Measurements from ENCODE around the gene DOCK1.

DOCK1 gene

DNA sequence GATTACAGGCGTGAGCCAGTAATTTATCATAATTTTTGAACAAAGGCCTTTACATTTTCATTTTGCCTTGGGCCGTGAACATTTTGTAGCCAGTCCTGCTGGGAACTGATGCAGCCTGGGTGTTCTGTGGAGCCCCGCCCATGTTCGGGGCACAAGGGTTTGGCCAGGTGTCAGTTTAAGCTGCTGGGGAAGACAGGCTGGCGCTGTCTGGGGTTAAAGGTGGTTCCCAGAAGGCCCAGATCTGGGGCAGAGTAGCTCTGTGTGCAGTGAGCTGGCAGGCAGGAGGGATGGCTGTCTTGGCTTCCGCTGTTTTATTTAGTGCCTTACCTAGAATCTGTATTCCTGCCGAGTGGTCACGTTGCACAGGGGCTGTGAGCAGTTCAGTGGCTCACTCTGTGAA, 50.2 kb downstream of the DOCK1 start:
- H3K9ac ChIP-seq (ENCODE audit: low read depth, low read length) = no peak overlapping the region
- no peaks in the 10 kb centered on the region for H3K36me3 ChIP-seq (ENCODE audit: control insufficient read depth, insufficient read depth, low read length)
- H3K27me3 ChIP-seq (ENCODE audit: control insufficient read depth, insufficient read depth, low read length) = no peaks in the 10 kb centered on the region
- H3K4me1 ChIP-seq (ENCODE audit: control insufficient read depth, insufficient read depth, low read length) = peaks cover 12% of the 10 kb centered on the region
- H3K9me3 ChIP-seq (ENCODE audit: control insufficient read depth, insufficient read depth, low read length) = peaks cover 21% of the 10 kb centered on the region
- H3K4me3 ChIP-seq (ENCODE audit: low read depth, low read length) = no peak overlapping the region
- H3K27ac ChIP-seq (ENCODE audit: low read depth, low read length) = no peak overlapping the region

DNA sequence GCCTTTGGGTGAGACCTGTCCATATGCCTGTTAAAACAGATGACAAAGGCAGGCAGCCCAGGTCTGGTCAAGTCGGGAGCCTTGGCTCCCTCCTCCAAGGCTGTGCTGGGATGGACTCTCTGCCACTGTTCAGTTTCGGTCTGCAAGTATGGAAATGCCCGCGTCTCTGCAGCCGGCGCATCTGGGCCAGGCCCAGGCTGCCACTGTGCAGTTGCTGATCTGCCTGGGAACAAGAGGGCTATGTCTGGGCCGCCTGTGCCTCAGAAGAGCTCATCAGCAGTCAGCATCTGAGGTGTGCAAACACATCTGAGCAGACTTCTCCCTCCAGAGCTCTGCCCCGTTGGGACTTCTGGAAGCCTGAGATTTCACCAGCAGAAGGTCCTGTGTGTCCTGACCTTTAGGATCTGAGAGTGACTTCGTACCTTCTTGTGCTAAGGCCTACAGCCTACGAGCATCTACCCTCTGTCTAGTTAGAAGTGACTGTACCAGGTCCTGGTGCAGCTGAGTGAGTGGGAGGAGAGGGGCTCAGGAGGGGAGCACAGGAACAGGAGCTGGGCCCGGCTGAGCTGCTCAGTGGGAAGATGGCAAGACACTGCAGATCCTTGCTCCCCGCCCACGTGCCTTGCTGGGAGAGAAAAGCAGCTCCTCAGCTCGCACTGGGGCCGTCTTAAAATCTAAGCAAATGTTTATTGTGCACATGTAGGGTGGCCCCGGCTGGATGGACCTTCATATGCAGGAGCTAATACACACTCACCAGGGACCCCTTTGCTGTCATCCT, 50.9 kb downstream of the DOCK1 start:
- no peaks in the 10 kb centered on the region for H3K27me3 ChIP-seq (ENCODE audit: control insufficient read depth, insufficient read depth, low read length)
- H3K9ac ChIP-seq (ENCODE audit: low read depth, low read length) = no peak overlapping the region
- peaks cover 14% of the 10 kb centered on the region for H3K9me3 ChIP-seq (ENCODE audit: control insufficient read depth, insufficient read depth, low read length)
- H3K4me1 ChIP-seq (ENCODE audit: control insufficient read depth, insufficient read depth, low read length) = peaks cover 12% of the 10 kb centered on the region
- no peaks in the 10 kb centered on the region for H3K36me3 ChIP-seq (ENCODE audit: control insufficient read depth, insufficient read depth, low read length)
- no peak overlapping the region for H3K27ac ChIP-seq (ENCODE audit: low read depth, low read length)
- no peak overlapping the region for H3K4me3 ChIP-seq (ENCODE audit: low read depth, low read length)

DNA sequence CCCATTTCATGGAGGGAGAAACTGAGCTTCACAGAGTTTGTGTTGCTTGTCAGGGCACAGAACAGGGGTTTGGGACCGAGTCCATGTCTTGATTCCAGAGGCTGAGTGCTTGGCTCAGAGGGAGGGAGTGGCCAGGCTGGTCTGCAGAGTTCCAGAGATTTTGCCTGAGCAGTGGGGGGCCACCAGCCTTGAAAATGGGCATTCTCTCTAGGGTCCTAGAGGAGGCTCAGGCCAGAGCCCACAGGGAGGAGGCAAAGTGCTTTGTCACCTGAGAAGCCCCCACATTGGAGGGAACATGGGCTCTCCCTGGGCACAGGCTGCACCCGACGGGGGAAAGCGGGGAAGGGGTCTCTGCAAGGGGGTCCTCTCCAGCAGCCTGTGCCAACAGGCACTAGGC, 51.5 kb downstream of the DOCK1 start:
- H3K4me3 ChIP-seq (ENCODE audit: low read depth, low read length) = no peak overlapping the region
- peaks cover 8% of the 10 kb centered on the region; the same call in 1 of the 2 replicates for H3K9me3 ChIP-seq (ENCODE audit: control insufficient read depth, insufficient read depth, low read length)
- H3K27ac ChIP-seq (ENCODE audit: low read depth, low read length) = no peak overlapping the region
- no peaks in the 10 kb centered on the region for H3K27me3 ChIP-seq (ENCODE audit: control insufficient read depth, insufficient read depth, low read length)
- H3K9ac ChIP-seq (ENCODE audit: low read depth, low read length) = no peak overlapping the region
- peaks cover 12% of the 10 kb centered on the region for H3K4me1 ChIP-seq (ENCODE audit: control insufficient read depth, insufficient read depth, low read length)
- H3K36me3 ChIP-seq (ENCODE audit: control insufficient read depth, insufficient read depth, low read length) = no peaks in the 10 kb centered on the region

DNA sequence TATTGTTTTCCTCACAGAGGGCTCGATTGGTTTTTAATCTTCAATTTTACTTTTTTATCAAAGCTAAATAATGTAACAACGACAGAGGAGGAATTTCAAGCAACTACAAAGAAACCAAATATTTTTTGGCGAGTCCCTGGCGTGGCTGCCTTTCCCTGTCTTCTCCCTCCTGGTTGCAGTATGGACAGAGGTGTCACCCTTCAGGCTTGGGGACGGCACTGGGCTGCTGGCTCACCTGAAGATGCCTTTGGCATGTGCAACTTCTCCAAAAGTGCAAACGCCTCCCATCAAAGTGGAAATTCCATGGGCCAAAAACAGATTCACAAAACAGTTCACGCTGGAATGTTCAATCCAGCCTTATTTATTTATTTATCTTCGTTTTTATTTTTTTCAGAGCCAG, 51.9 kb downstream of the DOCK1 start:
- H3K36me3 ChIP-seq (ENCODE audit: control insufficient read depth, insufficient read depth, low read length) = no peaks in the 10 kb centered on the region
- H3K9me3 ChIP-seq (ENCODE audit: control insufficient read depth, insufficient read depth, low read length) = peaks cover 5% of the 10 kb centered on the region; the same call in 1 of the 2 replicates
- no peaks in the 10 kb centered on the region for H3K27me3 ChIP-seq (ENCODE audit: control insufficient read depth, insufficient read depth, low read length)
- H3K9ac ChIP-seq (ENCODE audit: low read depth, low read length) = no peak overlapping the region
- H3K4me1 ChIP-seq (ENCODE audit: control insufficient read depth, insufficient read depth, low read length) = peaks cover 12% of the 10 kb centered on the region
- H3K4me3 ChIP-seq (ENCODE audit: low read depth, low read length) = no peak overlapping the region
- H3K27ac ChIP-seq (ENCODE audit: low read depth, low read length) = no peak overlapping the region

DNA sequence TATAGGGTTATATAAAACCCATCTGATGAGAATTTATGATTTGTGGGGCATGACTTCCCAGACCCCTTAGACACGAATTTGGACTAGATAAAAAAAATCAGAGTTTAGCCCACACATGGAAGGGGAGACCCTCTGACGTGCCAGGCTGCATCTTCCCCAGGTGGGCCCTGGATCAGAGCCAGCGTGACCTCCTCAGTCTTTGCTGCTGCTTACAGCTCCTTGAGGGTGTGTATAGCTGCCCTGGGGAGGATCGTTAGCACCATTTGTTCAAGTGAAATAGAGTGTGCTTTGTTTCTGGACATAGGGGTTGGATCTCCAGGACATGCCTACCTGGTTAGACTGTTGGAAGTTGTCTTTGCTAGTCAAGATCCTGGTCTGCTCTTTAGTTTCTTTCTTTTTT, 54.2 kb downstream of the DOCK1 start:
- H3K4me1 ChIP-seq (ENCODE audit: control insufficient read depth, insufficient read depth, low read length) = peaks cover 22% of the 10 kb centered on the region
- H3K4me3 ChIP-seq (ENCODE audit: low read depth, low read length) = no peak overlapping the region
- H3K9ac ChIP-seq (ENCODE audit: low read depth, low read length) = no peak overlapping the region
- peak overlapping the region; percentile 18 for H3K27ac ChIP-seq (ENCODE audit: low read depth, low read length)
- H3K36me3 ChIP-seq (ENCODE audit: control insufficient read depth, insufficient read depth, low read length) = no peaks in the 10 kb centered on the region
- H3K9me3 ChIP-seq (ENCODE audit: control insufficient read depth, insufficient read depth, low read length) = no peaks in the 10 kb centered on the region
- no peaks in the 10 kb centered on the region for H3K27me3 ChIP-seq (ENCODE audit: control insufficient read depth, insufficient read depth, low read length)

DNA sequence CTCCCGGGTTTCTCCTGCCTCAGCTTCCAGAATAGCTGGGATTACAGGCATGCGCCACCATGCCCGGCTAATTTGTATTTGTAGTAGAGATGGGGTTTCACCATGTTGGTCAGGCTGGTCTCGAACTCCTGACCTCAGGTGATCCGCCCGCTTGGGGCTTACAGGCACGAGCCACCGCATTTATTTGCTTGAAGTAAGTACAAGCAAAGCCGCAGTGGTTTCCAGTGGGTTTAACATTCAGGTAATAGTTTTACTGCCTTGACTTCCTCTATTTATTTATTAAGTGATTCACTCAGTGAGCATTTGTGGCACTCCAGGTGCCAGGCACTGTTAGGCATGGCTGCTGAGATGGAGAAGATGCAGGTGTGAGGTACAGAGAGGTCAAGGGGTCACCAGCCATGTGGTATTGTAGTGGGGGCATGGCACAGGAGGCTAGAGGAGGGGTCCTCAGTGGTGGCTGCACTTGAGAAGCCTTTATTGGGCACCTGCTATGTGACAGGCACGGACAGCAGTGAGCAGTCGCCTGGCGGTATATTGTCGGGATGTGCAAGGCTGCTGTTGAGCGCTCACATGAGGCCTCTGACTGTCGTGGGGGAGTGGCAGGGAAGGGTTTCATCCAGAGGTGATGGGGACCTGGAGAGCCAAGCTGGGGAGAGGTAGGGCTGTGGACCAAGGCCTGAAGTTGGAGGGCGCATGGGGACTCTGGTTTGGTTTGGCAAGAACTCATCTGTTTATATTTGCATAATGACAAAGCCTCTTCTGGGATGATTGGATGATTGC, 54.9 kb downstream of the DOCK1 start:
- no peaks in the 10 kb centered on the region for H3K9me3 ChIP-seq (ENCODE audit: control insufficient read depth, insufficient read depth, low read length)
- no peaks in the 10 kb centered on the region for H3K36me3 ChIP-seq (ENCODE audit: control insufficient read depth, insufficient read depth, low read length)
- no peak overlapping the region for H3K4me3 ChIP-seq (ENCODE audit: low read depth, low read length)
- peaks cover 22% of the 10 kb centered on the region for H3K4me1 ChIP-seq (ENCODE audit: control insufficient read depth, insufficient read depth, low read length)
- no peak overlapping the region for H3K9ac ChIP-seq (ENCODE audit: low read depth, low read length)
- no peaks in the 10 kb centered on the region for H3K27me3 ChIP-seq (ENCODE audit: control insufficient read depth, insufficient read depth, low read length)
- no peak overlapping the region for H3K27ac ChIP-seq (ENCODE audit: low read depth, low read length)

DNA sequence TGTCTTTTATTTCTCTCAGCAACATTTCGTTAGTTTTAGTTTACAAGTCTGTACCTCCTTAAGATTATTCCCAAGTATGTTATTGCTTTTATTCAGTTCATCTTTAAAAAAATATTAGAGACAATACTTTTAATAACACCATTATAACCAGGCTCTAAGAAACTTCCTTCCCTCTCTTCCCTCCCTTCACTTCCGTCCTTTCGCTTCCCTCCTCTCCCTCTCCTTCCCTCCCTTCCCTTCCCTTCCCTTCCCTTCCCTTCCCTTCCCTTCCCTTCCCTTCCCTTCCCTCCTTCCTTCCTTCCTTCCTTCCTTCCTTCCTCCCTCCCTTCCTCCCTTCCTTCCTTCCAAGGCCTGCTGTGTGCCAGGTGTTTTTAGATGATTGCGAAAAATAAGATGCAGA, 58.1 kb downstream of the DOCK1 start:
- no peaks in the 10 kb centered on the region for H3K27me3 ChIP-seq (ENCODE audit: control insufficient read depth, insufficient read depth, low read length)
- no peak overlapping the region for H3K9ac ChIP-seq (ENCODE audit: low read depth, low read length)
- no peak overlapping the region for H3K4me3 ChIP-seq (ENCODE audit: low read depth, low read length)
- H3K36me3 ChIP-seq (ENCODE audit: control insufficient read depth, insufficient read depth, low read length) = no peaks in the 10 kb centered on the region
- no peak overlapping the region for H3K27ac ChIP-seq (ENCODE audit: low read depth, low read length)
- H3K4me1 ChIP-seq (ENCODE audit: control insufficient read depth, insufficient read depth, low read length) = peaks cover 13% of the 10 kb centered on the region; the same call in 1 of the 2 replicates
- no peaks in the 10 kb centered on the region for H3K9me3 ChIP-seq (ENCODE audit: control insufficient read depth, insufficient read depth, low read length)

DNA sequence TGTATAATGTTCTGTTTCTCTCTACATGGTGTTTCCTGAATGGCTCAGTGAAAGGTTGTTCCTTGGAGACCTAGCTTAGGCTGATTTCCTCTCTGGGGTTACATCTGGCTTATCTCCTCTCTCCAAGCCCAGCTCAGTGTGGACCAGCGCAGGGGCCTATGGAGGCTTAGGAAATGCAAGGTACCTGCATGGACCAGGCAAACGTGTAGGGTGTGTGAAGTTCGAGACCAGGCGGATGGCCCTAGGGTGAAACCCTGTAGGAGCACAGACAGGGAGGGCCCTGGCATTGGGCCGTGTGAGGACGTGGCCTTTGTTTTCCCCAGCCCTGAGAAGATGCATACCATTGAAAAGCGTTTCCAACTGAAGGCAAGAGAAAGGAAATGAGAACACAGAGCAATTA, 59.0 kb downstream of the DOCK1 start:
- peaks cover 13% of the 10 kb centered on the region; the same call in 1 of the 2 replicates for H3K4me1 ChIP-seq (ENCODE audit: control insufficient read depth, insufficient read depth, low read length)
- no peaks in the 10 kb centered on the region for H3K27me3 ChIP-seq (ENCODE audit: control insufficient read depth, insufficient read depth, low read length)
- no peak overlapping the region for H3K4me3 ChIP-seq (ENCODE audit: low read depth, low read length)
- H3K36me3 ChIP-seq (ENCODE audit: control insufficient read depth, insufficient read depth, low read length) = no peaks in the 10 kb centered on the region
- no peaks in the 10 kb centered on the region for H3K9me3 ChIP-seq (ENCODE audit: control insufficient read depth, insufficient read depth, low read length)
- H3K9ac ChIP-seq (ENCODE audit: low read depth, low read length) = no peak overlapping the region
- no peak overlapping the region for H3K27ac ChIP-seq (ENCODE audit: low read depth, low read length)

DNA sequence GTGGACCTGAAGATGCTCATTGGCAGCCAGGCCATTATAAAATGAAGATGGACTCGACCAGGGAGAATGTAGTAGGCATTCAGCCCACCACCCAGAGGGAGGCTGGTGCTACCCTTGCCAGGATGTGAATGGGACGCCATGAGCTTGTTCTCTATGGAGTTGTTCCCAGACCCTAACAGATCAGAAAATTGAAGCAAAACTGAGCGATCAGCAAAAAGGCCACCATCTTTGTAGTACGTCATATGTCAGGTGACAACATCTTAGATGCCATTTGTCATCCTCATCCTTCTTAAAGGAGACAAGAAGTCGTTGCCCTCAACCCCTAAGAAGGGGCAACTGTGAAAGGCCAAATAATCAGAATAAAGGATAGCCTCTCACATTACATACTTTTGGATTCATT, 61.7 kb downstream of the DOCK1 start:
- no peak overlapping the region for H3K4me3 ChIP-seq (ENCODE audit: low read depth, low read length)
- H3K9ac ChIP-seq (ENCODE audit: low read depth, low read length) = no peak overlapping the region
- H3K27ac ChIP-seq (ENCODE audit: low read depth, low read length) = no peak overlapping the region
- H3K9me3 ChIP-seq (ENCODE audit: control insufficient read depth, insufficient read depth, low read length) = no peaks in the 10 kb centered on the region
- H3K36me3 ChIP-seq (ENCODE audit: control insufficient read depth, insufficient read depth, low read length) = 0 out of 2 replicates have a peak, but pooled peaks cover 3% of the 10 kb centered on the region
- H3K4me1 ChIP-seq (ENCODE audit: control insufficient read depth, insufficient read depth, low read length) = peaks cover 10% of the 10 kb centered on the region; the same call in 1 of the 2 replicates
- no peaks in the 10 kb centered on the region for H3K27me3 ChIP-seq (ENCODE audit: control insufficient read depth, insufficient read depth, low read length)

DNA sequence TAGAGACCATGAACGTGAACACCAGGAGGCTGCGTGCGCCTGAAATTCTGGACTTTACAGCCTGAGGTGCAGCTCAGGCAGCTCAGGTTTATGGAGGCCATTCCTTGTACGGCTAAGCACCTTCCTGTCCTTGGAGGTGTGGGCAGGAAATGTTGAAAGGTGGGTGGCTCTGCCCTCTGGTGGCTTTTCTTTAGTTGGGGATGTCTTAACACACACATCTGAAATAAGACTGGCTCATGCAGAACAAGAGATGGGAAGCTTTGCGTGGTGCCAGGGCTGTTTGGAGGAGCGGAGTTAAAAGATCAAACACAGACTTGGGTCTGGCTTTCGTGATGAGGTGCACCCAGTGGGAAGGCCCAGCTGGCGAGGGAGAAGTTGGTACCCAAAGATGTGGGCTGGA, 64.1 kb downstream of the DOCK1 start:
- H3K36me3 ChIP-seq (ENCODE audit: control insufficient read depth, insufficient read depth, low read length) = peaks cover 8% of the 10 kb centered on the region
- no peak overlapping the region for H3K4me3 ChIP-seq (ENCODE audit: low read depth, low read length)
- H3K27ac ChIP-seq (ENCODE audit: low read depth, low read length) = no peak overlapping the region
- no peaks in the 10 kb centered on the region for H3K9me3 ChIP-seq (ENCODE audit: control insufficient read depth, insufficient read depth, low read length)
- H3K9ac ChIP-seq (ENCODE audit: low read depth, low read length) = no peak overlapping the region
- H3K27me3 ChIP-seq (ENCODE audit: control insufficient read depth, insufficient read depth, low read length) = no peaks in the 10 kb centered on the region
- H3K4me1 ChIP-seq (ENCODE audit: control insufficient read depth, insufficient read depth, low read length) = peaks cover 2% of the 10 kb centered on the region; the same call in 1 of the 2 replicates

Measured in HUES48 (cell line).